Erythroblast (primary cell): Measurements from ENCODE around the gene ZNF396.

Experiments
- GATA1 ChIP-seq: IDR thresholded peaks from 2 replicates; pipeline ENCODE4 v1.6.1; 2011; ENCODE audit warnings: low read depth, mild to moderate bottlenecking, control low read depth, low read length, moderate library complexity
- POLR2A ChIP-seq: IDR thresholded peaks from 2 replicates; pipeline ENCODE4 v1.6.1; 2011; ENCODE audit warnings: mild to moderate bottlenecking, low read length

DNA sequence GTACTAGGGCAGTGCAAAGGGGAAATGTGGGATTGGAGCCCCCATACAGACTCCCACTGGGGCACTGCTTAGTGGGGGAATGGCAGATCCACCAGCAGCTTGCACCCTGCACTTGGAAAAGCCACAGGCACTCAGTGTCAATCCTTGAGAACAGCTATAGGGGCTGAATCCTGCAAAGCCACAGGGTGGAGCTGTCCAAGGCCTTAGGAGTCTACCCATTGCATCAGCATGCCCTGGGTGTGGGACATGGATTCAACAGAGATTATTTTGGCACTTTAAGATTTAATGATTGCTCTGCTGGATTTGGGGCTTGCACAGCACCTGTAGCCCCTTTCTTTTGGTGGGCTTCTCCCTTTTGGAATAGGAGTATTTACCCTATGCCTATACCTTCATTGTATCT is 24.4 kb downstream of the ZNF396 start:
- TF ChIP-seq POLR2A, result no peak
- TF ChIP-seq GATA1, result no peak
